LNCAP (cell line): ENCODE results near the gene TMEM127.

Experiments used
- CTCF ChIP-seq: fragments of 450-650 bp; IDR thresholded peaks from 2 replicates; pipeline ENCODE4 v1.5.1; 2017; ENCODE audit warnings: mild to moderate bottlenecking

The TMEM127 gene

GRCh38 chr2:96265840-96266679 lies at the start of gene TMEM127, which contains the start of gene CIAO1:
Gene TMEM127, minus strand, starts transcription at chr2:96265997. Its CDS starts 616 bp downstream, at chr2:96265381.
Gene CIAO1, plus strand, starts transcription at chr2:96266225. Its CDS starts 126 bp downstream, at chr2:96266351.
- TF ChIP-seq CTCF: no peak

- no peak for TF ChIP-seq CTCF
Observed at GRCh38 chr2:96315005-96315399, 49.2 kb upstream of the TMEM127 start.

- TF ChIP-seq CTCF: no peak
Observed at GRCh38 chr2:96308248-96308647, 42.5 kb upstream of the TMEM127 start.

- no peak for TF ChIP-seq CTCF
Observed at GRCh38 chr2:96306370-96306769, 40.6 kb upstream of the TMEM127 start.

GRCh38 chr2:96305979-96306308 lies 40.1 kb upstream of the TMEM127 start:
- TF ChIP-seq CTCF: no peak

GRCh38 chr2:96305091-96305978 lies 39.5 kb upstream of the TMEM127 start, which contains the start of gene SNRNP200:
Gene SNRNP200, minus strand, starts transcription at chr2:96305546. Its CDS starts 109 bp downstream, at chr2:96305437.
- TF ChIP-seq CTCF: no peak

- no peak for TF ChIP-seq CTCF
Observed at GRCh38 chr2:96304606-96305005, 38.8 kb upstream of the TMEM127 start.
